22Rv1 (cell line): Measurements from ENCODE around the gene ANAPC10.

Source experiments
- H3K27ac ChIP-seq: fragments of 450-650 bp; 2 replicates; pipeline ENCODE4 v1.5.1; 2017
- ZFX ChIP-seq: fragments of 450-650 bp; IDR thresholded peaks from 2 replicates; pipeline ENCODE4 v1.6.1; 2017; ENCODE audit warnings: antibody characterized with exemption, borderline replicate concordance
- TF ChIP-seq, protein P1 (sequence below): fragments of 450-650 bp; IDR thresholded peaks from 2 replicates; pipeline ENCODE4 v1.5.1; 2017; ENCODE audit warnings: mild to moderate bottlenecking

The ANAPC10 gene

DNA sequence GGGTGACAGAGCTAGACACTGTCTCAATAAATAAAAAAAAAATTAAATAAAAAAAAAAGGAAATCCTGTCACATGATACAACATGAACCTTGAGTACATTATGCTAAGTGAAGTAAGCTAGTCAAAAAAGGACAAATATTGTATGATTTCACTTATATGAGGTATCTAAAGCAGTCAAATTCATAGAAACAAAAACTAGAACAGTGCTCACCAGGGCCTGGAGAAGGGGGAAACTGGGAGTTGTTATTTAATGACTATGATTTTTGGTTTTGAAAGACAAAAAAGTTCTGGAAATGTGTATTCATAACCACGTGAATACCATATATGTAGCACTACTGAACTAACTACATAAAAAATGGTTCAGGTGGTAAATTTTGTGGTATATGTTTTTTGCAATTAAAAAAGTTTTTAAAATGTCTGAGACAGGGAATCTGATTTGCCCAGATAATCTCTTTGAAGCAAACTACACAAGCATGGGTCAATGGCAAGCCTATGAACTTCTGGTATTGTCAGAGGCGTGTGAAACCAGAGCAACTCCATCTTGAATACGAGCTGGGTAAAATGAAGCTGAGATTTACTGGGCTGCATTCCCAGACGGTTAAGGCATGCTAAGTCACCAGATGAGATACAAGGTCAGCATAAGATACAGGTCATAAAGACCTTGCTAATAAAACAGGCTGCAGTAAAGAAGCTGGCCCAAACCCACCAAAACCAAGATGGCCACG lies 42.3 kb downstream of the ANAPC10 start:
- TF ChIP-seq, protein P1, sequence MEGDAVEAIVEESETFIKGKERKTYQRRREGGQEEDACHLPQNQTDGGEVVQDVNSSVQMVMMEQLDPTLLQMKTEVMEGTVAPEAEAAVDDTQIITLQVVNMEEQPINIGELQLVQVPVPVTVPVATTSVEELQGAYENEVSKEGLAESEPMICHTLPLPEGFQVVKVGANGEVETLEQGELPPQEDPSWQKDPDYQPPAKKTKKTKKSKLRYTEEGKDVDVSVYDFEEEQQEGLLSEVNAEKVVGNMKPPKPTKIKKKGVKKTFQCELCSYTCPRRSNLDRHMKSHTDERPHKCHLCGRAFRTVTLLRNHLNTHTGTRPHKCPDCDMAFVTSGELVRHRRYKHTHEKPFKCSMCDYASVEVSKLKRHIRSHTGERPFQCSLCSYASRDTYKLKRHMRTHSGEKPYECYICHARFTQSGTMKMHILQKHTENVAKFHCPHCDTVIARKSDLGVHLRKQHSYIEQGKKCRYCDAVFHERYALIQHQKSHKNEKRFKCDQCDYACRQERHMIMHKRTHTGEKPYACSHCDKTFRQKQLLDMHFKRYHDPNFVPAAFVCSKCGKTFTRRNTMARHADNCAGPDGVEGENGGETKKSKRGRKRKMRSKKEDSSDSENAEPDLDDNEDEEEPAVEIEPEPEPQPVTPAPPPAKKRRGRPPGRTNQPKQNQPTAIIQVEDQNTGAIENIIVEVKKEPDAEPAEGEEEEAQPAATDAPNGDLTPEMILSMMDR: no peak
- TF ChIP-seq ZFX: no peak
- no peak overlapping the region for H3K27ac ChIP-seq

DNA sequence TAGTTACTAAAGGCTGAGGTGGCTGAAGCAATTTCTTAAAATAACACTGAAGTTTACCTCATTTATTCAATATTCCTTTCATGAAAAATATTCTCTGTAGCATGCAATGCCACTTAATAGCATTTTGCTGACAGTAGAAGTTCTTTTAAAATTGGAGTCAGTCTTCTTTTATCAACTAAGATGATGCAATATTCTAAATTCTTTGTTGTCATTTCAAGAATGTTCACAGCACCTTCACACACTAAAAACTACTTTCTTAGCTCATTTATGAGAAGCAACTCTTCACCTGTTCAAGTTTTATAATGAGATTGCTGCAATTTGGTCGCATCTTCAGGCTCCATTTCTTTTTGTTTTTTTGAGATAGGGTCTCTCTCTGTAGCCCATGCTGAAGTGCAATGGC lies 48.8 kb downstream of the ANAPC10 start:
- TF ChIP-seq, protein P1: no peak
- no peak for TF ChIP-seq ZFX
- no peak overlapping the region for H3K27ac ChIP-seq

DNA sequence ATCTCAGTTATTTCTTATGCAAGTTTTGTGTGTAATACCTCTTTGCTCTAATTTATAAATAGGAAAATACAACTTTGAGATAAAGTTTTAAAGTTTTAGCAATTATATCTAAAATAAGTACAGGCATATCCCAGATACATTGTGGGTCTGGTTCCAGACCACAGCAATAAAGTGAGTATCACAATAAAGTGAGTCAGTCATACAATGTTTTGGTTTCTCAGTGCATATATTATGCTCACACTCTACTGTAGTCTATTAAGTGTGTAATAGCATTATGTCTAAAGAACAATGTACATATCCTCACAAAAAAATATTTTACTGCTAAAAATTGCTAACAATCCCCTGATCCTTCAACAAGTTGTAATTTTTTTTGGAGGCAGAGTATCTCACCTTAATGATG lies 49.2 kb downstream of the ANAPC10 start:
- TF ChIP-seq, protein P1: no peak
- TF ChIP-seq ZFX: no peak
- no peak overlapping the region for H3K27ac ChIP-seq

DNA sequence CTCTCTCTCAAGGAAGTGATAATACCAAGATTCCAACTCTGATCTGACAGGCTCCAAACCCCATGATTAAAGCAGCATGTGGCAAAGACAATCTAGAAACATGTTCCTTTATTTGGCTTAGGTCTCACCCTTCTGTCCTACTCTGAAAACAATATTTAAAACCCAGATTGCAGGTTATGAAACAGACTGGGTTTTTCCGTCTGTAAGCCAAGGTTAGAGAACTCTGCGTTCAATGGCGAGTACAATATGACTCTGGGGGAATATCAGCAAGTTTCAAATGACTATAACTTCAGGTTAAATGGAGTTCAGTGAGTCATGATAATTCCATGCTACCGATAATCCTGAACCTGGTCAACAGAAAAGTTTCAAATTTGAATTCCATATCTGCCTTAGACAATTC lies 50.8 kb downstream of the ANAPC10 start:
- H3K27ac ChIP-seq: no peak overlapping the region
- no peak for TF ChIP-seq ZFX
- TF ChIP-seq, protein P1: no peak

DNA sequence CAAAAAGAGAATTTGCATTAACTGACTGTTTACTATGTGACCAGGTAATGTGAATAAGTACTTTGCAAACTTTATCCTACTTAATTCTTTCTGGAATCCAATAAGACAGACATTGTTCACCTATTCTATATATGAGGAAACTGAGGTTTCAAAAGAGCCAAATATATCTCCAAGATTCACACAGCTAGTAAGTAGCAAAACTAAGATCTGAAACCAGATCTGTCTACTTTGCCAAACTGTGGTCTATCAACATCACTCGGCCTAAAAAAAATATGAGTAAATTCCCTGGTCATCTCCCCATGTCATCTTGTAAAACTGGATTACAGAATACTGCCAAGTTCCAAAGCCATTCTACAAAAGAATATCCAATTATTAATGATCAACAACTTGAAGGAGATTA lies 52.8 kb downstream of the ANAPC10 start:
- no peak overlapping the region for H3K27ac ChIP-seq
- no peak for TF ChIP-seq ZFX
- TF ChIP-seq, protein P1: no peak

GRCh38 chr4:145044341-145044740 lies 53.7 kb downstream of the ANAPC10 start:
- TF ChIP-seq, protein P1: no peak
- TF ChIP-seq ZFX: no peak
- H3K27ac ChIP-seq: no peak overlapping the region

GRCh38 chr4:145043306-145043705 lies 54.7 kb downstream of the ANAPC10 start:
- no peak for TF ChIP-seq ZFX
- TF ChIP-seq, protein P1: no peak
- H3K27ac ChIP-seq: no peak overlapping the region
